HG03135 (cell line): Measurements from ENCODE around the gene FRAS1.

Experiments used
- ATAC-seq: cut with Tn5 transposase; IDR thresholded peaks from one replicate; pipeline ENCODE4 v1.9.1; 2021; ENCODE audit warnings: mild to moderate bottlenecking, moderate library complexity; ENCODE audit not compliant: unreplicated experiment

FRAS1 gene

GRCh38 chr4:78566834-78567499 lies 509.8 kb downstream of the FRAS1 start:
- peak; percentile 76 for ATAC-seq

GRCh38 chr4:78567500-78568060 lies 510.5 kb downstream of the FRAS1 start:
- ATAC-seq = no peak

GRCh38 chr4:78568640-78569305 lies 511.6 kb downstream of the FRAS1 start:
- peak; percentile 80 for ATAC-seq

GRCh38 chr4:78569306-78569821 lies 512.2 kb downstream of the FRAS1 start:
- no peak for ATAC-seq

- ATAC-seq = no peak
Observed at GRCh38 chr4:78570117-78570516, 513.0 kb downstream of the FRAS1 start.

GRCh38 chr4:78571804-78572203 lies 514.7 kb downstream of the FRAS1 start:
- ATAC-seq = no peak

GRCh38 chr4:78578674-78579425 lies 521.7 kb downstream of the FRAS1 start:
- no peak for ATAC-seq

GRCh38 chr4:78581618-78582017 lies 524.5 kb downstream of the FRAS1 start:
- ATAC-seq = no peak

GRCh38 chr4:78584863-78585547 lies 527.9 kb downstream of the FRAS1 start:
- ATAC-seq = no peak

GRCh38 chr4:78585633-78586032 lies 528.5 kb downstream of the FRAS1 start:
- no peak for ATAC-seq

GRCh38 chr4:78588894-78589545 lies 531.9 kb downstream of the FRAS1 start:
- ATAC-seq = no peak

GRCh38 chr4:78591404-78591803 lies 534.3 kb downstream of the FRAS1 start:
- no peak for ATAC-seq

GRCh38 chr4:78592088-78592783 lies 535.1 kb downstream of the FRAS1 start:
- ATAC-seq = no peak
